Dermis blood vessel endothelial cell (primary cell): ENCODE measurements around the gene ZNG1A. TPM values are rescaled to one million over a fixed set of nuclear protein-coding genes. Genes with fewer than 3 reads are reported as not detected.
"Not testable (repeated sequence)": the region's sequence is repeated elsewhere in the genome, so short reads cannot be mapped to it uniquely, and the experiment has no call there.

ENCODE experiments used
- DNase-seq: peaks from one replicate; pipeline ENCODE4 v3.0.0; 2010
- total RNA-seq: library from RNA; depleted of rRNA; stranded (reverse); fragments of >200 nt; gene quantifications from 2 replicates; pipeline ENCODE4 v1.2.3, GENCODE V29; 2014

The ZNG1A gene
- total RNA-seq, result 34.2 and 34.7 TPM in 2 replicates

DNA sequence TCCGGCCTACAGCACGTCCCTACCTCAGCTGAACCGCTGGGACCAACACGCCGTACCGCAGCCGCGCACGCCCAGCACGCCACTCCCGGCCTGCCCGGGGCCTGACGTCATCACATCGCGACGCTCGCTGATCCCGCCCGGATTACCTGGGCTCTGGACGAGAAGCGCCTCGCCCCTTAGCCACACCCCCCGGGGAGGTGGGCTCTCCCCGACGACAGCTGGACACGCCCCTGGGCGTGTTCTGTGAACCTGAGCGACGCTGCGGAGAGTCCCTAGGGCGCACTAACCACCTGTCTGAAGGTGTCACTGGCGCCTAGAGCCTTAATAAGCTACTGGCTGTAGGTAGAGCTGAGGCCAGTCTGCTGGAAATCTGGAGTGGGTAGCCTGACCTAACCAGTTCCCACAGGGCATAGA lies at the start of gene ZNG1A:
ZNG1A (minus strand) TSS at position 87 of the 414 bp plus-strand sequence. CDS start 87 bp downstream, outside the sequence.
- DNase-seq, result peak; percentile 75

DNA sequence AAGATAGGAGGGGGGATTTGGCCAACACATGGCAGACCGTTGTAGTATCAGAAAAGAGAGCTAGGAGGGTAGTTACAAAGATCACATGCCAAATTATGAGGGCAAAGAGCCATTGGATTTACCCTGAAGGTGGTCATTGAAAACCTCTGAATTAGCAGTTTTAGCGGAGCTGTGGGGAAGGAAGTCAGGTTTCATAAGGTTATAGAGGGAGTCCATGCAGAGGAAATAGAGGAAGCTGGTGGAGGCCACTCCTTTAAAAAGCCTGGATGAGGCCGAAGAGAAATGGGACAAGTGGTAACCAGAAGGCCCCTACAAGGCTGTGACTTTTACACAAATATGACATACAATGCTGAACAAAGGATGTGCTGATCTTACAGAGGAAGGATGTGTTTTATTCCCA lies 49.0 kb upstream of the ZNG1A start:
- DNase-seq, result no peak

DNA sequence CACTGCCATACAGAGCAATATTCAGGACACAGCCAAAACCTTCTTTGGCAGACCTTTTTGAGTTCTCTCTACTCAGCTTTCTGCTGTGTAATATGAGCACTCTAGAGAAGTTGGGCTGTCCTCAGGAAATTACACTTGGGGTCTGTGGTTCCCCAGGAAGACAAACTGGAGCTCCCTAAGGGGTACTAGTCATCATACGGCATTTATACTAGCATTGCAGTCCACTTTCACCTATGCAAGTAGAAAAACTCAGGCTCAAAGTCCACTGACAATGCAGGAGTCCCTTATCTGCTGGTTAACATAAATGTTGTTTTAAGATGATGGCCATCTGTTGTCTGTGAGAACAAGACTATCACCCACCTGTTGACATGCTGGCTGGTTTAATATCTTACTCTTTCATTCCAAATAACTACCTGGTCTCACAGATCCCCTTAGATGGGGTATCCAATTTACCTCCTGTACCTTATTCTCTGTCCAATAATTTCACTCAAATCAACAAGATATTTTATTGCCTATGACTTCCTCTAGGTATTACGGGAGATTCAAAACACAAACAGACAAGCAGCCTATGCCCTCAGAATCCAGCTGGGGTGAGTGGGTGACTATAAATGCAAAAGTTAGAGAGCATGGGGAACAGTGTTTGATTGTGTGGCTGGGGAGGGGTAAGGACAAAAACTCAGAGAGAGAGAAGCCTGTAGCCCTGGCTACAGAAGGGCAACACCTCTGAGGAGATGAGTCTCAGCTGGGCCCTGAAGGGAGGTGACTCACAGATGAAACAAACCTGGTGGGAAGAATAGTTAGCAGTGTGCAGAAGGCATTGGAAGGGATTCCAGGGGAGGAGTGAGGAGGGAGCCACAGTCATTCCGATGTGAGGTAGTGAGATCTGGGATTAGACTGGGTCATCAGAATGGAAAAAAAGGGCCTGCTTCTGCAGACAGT lies 46.0 kb upstream of the ZNG1A start:
- DNase-seq, result peak; percentile 8

DNA sequence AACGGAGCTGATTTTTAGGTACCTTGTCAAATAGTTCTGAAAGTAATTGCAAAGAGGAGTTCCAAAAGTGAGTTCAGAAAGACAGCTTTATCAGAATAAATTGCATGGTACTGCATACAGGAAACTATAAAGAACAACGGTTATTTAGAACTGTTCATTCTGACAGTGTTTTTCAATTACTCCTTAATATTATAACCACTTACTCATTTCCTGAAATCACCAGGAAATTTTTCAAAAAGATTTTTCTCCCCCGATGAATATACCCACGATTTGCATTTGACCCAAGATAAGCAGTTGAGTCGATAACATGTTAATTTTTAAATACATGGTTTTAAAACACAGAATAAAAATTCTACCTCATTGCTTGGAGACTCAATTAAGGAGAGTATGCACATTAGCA lies 45.2 kb upstream of the ZNG1A start:
- DNase-seq, result peak; percentile 15

DNA sequence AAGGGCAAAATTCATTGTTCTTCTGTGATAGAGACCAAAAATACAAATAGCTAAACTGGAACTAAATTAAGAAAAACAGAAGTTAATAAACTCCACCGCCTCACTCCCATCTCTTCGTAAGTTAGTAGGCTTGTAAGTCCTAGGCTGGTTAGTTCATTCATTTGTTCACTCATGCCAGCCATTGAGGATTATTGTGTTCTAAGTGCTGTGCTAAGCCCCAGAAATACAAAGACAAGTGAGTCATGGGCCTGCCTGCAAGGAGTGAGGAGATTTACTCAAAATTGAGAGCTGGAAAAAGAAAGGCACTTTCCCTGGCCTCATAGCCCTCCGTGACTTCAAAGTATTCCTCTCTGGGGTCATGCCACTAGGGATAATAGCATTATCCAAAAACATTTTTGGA lies 44.3 kb upstream of the ZNG1A start:
- peak; percentile 34 for DNase-seq

- no peak for DNase-seq
These were observed 43.3 kb upstream of the ZNG1A start for GRCh38 chr9:221989-222776.

DNA sequence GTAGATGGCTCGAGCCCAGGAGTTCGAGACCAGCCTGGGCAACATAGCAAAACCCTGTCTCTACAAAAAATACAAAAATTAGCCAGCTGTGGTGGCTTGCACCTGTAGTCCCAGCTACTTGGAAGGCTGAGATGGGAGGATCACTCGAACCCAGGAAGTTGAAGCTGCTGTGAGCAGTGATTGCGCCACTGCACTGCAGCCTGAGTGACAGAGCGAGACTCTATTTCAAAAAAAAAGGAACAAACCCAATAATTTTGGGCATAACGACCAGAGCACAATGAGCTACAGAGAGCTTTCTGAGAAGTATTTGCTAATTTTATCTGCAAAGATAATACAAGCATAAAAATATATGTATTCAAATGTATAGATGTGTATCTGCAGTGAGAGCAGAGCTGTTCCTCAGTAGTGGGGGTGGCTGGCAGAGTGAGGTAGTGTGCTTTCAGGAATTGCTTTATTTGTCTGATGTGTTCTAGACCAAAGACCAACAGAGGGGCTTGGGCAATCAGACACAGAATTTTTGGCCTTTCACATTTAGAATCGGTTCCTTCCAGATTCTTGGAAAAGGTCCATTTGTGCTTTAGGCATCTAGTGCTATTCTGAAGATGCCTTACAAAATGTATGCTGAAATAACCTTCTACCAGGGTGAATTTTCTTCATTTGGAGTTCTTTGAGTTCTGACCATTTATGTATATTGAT lies 41.0 kb upstream of the ZNG1A start:
- no peak for DNase-seq

- DNase-seq, result not testable (repeated sequence)
These were observed 40.2 kb upstream of the ZNG1A start for GRCh38 chr9:219036-219435.

GRCh38 chr9:217950-218349 lies 39.1 kb upstream of the ZNG1A start:
- DNase-seq, result no peak

DNA sequence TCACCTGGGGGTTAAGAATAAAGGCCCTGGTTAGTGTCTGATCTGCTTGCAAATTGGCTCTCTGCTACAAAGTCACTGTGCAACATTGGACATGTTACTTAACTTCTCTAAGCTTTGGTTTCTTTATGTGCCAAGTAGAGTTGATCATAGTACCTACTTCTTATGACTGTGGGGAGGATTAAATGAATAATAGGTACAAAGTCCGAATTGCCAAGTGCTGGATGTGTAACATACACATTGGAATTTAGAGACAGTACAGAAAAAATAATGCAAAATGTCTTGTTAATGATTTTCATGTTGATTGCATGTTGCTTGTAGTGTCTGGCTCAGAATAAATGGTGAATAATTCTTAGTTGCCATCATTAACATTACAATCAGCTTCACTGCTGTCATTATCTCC lies 38.0 kb upstream of the ZNG1A start:
- no peak for DNase-seq

DNA sequence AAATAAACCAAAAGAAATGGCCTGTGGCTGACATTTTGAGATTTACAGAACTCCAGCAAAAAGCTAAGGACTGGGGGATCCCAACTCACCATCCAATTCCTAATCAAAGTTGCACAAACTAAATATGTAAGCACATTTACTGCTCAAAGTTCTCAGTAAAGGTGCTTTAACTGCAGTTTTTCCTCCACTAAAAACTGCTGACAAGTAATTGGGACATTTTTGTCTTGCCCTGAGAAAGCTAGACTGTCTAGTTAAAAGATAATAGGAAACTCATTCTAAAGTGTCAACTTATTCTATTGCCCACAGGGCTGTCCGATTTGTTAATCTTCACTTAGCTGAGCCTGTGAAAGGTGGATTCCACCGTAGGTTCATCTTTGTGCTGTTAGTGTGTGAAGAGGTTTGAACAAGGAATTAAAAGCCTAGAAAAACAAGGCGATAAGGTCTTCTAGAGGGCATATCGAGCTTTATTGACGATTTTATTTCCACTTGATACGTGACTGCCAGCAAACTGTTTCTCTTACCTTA lies 36.8 kb upstream of the ZNG1A start:
- no peak for DNase-seq

- DNase-seq, result peak; percentile 73
These were observed 36.0 kb upstream of the ZNG1A start, which contains the start of gene DOCK8 for GRCh38 chr9:214648-215493. Gene DOCK8, plus strand, starts transcription at chr9:214865. Its CDS starts 112 bp downstream, at chr9:214977.

- DNase-seq, result no peak
These were observed 35.4 kb upstream of the ZNG1A start for GRCh38 chr9:214351-214647.

GRCh38 chr9:213901-214300 lies 35.0 kb upstream of the ZNG1A start:
- DNase-seq, result not testable (repeated sequence)

DNA sequence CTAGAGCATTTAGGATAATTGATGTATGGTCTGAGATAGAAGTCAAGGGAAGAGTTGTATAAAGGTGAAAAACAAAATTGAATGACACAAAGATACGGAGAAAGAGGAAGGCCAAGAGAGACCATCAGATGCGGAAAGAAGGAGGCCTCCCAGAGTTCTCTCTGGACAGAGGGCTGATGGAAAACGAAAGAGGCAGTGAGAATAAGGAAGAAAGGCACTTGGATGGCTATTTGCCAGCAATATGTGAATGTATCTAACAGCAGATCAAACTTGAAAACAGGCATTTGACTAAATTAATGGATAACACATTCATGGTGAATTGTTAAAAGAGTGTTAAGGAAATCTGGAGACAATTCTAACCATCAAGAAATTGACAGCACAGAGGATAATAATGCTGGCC lies 33.4 kb upstream of the ZNG1A start:
- no peak for DNase-seq

DNA sequence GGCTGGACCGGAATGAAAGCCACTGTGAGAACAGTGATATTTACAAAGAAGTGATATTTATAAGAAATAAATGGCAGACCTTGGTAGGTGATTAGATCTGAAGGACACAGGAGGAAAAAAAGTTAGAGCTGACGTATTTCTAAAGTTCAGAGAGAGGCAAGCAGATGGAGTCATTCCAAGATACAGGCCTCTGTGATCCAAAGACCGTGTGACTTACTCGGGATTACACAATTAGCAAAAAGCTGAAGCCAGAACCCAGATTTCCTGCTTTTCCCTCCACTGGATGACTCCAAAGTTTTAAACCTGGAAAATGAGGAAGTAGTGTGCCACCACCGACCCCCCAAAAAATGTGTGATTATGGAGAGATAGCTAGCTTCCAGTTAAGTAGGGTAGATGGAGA lies 32.7 kb upstream of the ZNG1A start:
- no peak for DNase-seq

GRCh38 chr9:211036-211435 lies 32.2 kb upstream of the ZNG1A start:
- DNase-seq, result no peak

DNA sequence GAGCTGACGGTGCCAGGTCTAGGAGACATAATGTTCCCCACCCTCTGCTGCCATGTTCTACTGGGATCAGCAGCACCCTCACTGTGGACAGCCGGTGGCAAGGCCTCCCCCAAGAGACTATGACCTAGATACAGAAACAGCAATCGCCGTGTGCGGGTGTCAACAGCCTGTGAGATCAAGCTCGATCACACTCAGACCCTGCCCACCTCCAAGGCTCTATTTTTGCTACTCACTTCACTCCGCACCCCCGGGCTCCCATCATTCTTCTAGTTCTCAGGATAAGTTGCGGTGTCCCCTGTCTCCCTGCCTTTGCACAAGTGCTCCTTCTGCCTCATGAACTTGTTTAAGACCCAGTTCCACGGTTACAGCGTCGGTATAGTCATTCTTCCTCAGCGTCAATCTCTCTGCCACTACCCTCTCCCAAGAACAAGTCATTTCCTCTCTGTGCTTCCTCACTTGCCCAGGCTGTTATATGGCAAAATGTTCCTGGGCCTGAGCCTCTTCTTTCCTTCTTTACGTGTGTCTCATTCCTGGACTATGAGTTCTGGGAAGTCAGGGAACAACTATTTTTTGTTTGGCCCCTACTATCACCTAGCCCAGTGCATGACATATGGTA lies 30.4 kb upstream of the ZNG1A start:
- peak; percentile 19 for DNase-seq

DNA sequence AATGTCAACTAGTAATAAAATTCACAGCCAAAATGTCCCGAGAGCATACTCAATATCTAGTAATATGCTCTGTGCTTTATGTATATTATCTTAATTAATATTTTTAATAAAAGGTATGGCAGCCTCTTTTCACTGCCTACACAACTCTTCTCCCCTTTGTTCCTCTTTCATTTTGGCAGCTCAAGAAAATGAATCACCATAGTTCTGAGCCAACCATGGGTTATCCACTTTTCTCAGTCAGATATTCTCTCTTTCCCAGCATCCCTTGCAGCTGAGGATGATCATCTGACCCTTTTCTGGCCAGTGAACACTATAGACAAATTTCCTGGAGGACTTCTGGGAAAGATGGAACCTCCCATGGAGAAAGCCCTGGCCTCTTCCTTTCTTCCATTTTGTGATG lies 27.6 kb upstream of the ZNG1A start:
- DNase-seq, result no peak

DNA sequence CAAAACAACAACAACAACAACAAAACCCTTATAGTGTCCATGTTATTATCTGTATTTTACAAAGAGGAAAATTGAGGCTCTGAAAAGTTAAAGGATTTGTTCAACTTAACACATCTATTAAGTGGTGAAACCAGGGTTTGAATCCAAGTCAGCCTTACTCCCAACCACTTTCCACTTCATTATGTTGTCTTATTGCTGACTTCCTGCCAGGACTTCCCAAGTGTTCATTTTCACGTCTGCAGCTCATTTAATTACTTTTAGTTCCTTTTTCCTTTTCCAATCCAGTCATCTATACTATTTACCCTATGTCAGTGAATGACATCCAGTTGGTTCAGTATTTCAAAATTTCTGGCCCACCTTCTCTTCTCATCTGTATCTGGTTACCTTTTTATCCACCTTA lies 20.7 kb upstream of the ZNG1A start:
- not testable (repeated sequence) for DNase-seq

- peak; percentile 2 for DNase-seq
These were observed 573 bp downstream of the ZNG1A start for GRCh38 chr9:178140-178825.
